Bronchial epithelial cell (primary cell): Measurements from ENCODE around the gene WDFY3. TPM values are rescaled to one million over a fixed set of nuclear protein-coding genes. Genes with fewer than 3 reads are reported as not detected.

ENCODE experiments used
- DNase-seq: peaks from one replicate; pipeline ENCODE4 v3.0.0-alpha.2; 2010; ENCODE audit warnings: low read depth
- FAIRE-seq: peaks from 2 replicates; lab custom pipeline; 2011; peaks lifted over from hg19 to GRCh38; lab: Jason Lieb, UNC
- H3K27me3 ChIP-seq: 2 replicates; pipeline ENCODE4 v1.5.1; 2011; ENCODE audit warnings: low read length; ENCODE audit not compliant: control insufficient read depth, insufficient read depth
- H3K36me3 ChIP-seq: 2 replicates; pipeline ENCODE4 v1.5.1; 2011; ENCODE audit warnings: low read length; ENCODE audit not compliant: control insufficient read depth, insufficient read depth
- H3K4me3 ChIP-seq: 2 replicates; pipeline ENCODE4 v1.5.1; 2011; ENCODE audit warnings: mild to moderate bottlenecking, low read depth, low read length, control low read depth
- CTCF ChIP-seq: IDR thresholded peaks from 2 replicates; pipeline ENCODE4 v1.5.1; 2011; ENCODE audit warnings: mild to moderate bottlenecking, moderate library complexity, low read length, control low read depth, inconsistent platforms; ENCODE audit not compliant: insufficient read depth, severe bottlenecking
- total RNA-seq: library from RNA; depleted of rRNA; stranded (reverse); fragments of >200 nt; gene quantifications from 2 replicates; pipeline ENCODE4 v1.2.1, GENCODE V29; 2014

The WDFY3 gene
- total RNA-seq, 1 donor from 2014 or later = 33.2 TPM

- H3K36me3 ChIP-seq = peaks cover 3% of the 10 kb centered on the region
- no peak for TF ChIP-seq CTCF
- DNase-seq (no peak), FAIRE-seq (no peak)
- no peaks in the 10 kb centered on the region for H3K27me3 ChIP-seq
- no peak overlapping the region for H3K4me3 ChIP-seq
These were observed 215.6 kb downstream of the WDFY3 start for GRCh38 chr4:84750960-84751283.

- FAIRE-seq (no peak), DNase-seq (peak; percentile 50)
- Histone ChIP-seq H3K36me3 (peaks cover 3% of the 10 kb centered on the region), H3K27me3 (no peaks in the 10 kb centered on the region), H3K4me3 (no peak overlapping the region)
- peak; percentile 37 for TF ChIP-seq CTCF
These were observed 216.1 kb downstream of the WDFY3 start for GRCh38 chr4:84750260-84750959.

GRCh38 chr4:84740057-84740456 is 226.4 kb downstream of the WDFY3 start:
- DNase-seq (no peak), FAIRE-seq (no peak)
- no peak overlapping the region for H3K4me3 ChIP-seq
- TF ChIP-seq CTCF = no peak
- H3K27me3 ChIP-seq = no peaks in the 10 kb centered on the region
- peaks cover 19% of the 10 kb centered on the region for H3K36me3 ChIP-seq

- no peak for TF ChIP-seq CTCF
- Histone ChIP-seq H3K27me3 (no peaks in the 10 kb centered on the region), H3K36me3 (peaks cover 19% of the 10 kb centered on the region), H3K4me3 (no peak overlapping the region)
- DNase-seq = no peak
- FAIRE-seq = no peak
These were observed 227.9 kb downstream of the WDFY3 start for GRCh38 chr4:84738622-84739021.

- H3K27me3 ChIP-seq = no peaks in the 10 kb centered on the region
- FAIRE-seq = no peak
- no peak for TF ChIP-seq CTCF
- H3K4me3 ChIP-seq = no peak overlapping the region
- peaks cover 18% of the 10 kb centered on the region for H3K36me3 ChIP-seq
- no peak for DNase-seq
These were observed 228.8 kb downstream of the WDFY3 start for GRCh38 chr4:84737656-84738055.

- FAIRE-seq = no peak
- H3K36me3 ChIP-seq = peaks cover 9% of the 10 kb centered on the region
These were observed 232.5 kb downstream of the WDFY3 start for GRCh38 chr4:84734037-84734436.

More at GRCh38 chr4:84734037-84734436, 232.5 kb downstream of the WDFY3 start:
- Histone ChIP-seq H3K4me3 (no peak overlapping the region), H3K27me3 (no peaks in the 10 kb centered on the region)
- DNase-seq = no peak
- no peak for TF ChIP-seq CTCF
